NOMO-1 (cell line): ENCODE results near the gene PANK4.
"Not testable (repeated sequence)": the region's sequence is repeated elsewhere in the genome, so short reads cannot be mapped to it uniquely, and the experiment has no call there.

Source experiments
- DNase-seq, 2 experiments: peaks; one replicate each; lab custom pipeline; 2025; ENCODE audit not compliant: unreplicated experiment in 2 of 2; lab: John Stamatoyannopoulos, UW

PANK4 gene

GRCh38 chr1:2466958-2467554 is 59.3 kb downstream of the PANK4 start:
- no peak for DNase-seq

DNA sequence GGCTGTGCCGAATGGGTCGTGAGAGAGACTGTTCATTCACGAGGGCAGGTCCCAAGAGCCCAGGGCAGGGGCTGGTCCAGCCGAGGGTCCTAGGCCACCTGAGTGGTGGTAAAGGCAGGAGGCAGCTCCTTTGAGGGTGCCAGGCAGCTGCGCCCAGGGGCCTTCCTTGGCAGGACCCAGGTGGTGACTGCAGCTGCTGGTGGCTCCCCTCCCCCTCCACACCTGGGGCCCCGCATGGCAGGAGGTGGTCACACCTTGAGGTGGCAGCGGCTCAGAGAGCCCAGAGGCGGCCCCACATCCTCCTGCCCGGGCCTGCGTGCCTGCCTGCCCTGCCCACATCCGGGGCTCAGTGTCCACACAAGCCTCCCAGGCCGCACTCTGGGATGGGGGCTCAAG is 60.1 kb downstream of the PANK4 start:
- DNase-seq: no peak

DNA sequence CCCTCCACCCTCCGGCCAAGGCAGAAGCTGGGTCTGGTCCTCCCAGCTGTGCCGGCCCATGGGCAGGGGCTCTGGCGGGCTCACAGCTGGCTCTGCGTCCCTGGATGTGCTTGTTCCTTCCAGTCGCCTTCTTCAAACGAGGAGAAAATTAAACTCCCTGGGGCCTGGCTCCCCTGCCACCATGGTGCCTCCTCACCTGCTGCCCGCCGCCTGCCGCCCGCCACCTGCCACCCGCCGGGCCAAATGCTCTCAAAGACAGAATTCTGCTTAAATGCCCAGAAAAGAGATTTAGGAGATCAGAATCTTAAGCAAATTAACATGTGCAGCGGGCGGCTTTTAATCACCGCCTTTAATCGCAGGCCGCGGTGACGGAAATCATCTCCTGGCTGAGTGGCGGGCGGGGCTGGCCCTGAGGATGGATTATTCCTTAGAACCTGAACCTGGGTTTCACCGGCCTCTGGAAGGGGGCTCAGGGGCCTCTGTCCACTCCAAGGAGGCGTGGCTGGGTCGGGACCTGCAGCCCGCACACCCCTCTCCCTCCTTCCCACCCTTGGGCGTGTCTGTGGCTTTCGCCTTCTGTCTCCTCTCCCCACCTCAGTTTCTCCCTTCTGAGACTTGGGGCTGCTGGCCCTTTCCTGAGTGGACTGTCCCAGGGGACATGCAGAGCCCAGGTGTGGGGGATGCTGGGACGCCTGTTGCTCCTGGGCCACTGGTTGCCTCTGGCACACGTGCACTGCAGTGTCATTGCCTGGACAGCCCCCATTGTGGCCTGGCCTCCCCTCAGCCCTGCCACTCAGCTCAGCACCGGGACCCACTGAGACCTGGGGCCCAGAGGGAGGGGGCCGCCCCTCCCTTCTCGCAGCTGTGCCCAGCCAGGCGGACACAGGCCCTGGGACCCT is 60.8 kb downstream of the PANK4 start:
- DNase-seq: no peak

DNA sequence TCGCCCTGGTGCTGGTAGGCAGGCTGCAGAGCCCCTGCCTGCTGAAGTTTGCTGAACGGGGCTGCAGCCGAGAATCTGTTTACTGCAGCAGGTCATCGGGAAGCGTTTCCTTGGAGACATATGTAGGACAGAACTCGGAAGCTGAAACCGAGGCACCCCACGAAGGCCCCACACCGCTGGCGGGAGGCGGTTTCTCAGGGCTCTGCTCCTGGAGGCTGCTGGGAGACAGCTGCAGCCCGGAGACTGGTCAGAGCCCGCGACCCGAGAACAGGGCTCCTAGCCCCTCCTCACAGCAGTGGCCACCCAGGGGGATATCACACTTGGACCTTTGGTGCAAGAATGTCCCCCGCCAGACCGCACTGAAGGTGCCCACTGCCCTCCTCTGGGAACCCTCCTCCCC is 63.0 kb downstream of the PANK4 start:
- DNase-seq: no peak

- DNase-seq: no peak
Observed at GRCh38 chr1:2462819-2463218, 63.6 kb downstream of the PANK4 start.

DNA sequence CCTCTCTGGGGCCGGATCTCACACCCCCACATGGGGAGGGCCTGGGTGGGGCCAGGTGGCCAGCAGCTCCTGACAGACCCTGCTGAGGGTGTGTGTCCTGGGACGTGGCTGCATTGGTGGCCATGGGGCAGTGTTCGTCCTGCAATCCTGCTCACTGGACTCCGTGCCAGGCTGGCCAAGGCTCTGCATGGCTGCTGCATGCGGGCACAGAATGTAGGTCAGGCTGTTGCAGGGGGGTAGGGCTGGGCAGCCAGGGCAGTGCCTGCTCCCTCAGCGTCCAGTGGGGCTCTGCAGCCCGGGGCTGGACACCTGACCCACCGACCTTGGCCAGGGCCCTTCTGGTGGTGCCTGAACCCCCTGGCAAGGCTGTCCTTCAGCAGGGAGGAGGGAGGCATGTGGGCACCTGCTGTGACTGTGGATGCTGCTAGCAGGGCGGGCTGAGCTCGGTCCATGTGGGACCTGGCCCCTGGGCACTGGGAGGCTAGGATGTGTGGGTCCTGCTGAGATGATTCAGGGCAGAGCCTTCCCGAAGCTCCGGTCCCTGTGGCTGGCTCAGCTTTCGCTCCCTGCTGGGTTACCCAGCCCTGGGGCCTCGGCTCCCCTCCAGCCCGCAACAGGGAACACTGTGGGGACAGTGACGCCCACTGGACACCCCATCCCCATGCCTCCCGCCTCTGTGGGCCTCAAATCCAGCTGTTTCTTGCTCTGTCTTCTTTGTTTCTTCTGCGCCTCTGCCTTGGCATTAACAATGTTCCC is 65.2 kb downstream of the PANK4 start:
- DNase-seq: no peak

DNA sequence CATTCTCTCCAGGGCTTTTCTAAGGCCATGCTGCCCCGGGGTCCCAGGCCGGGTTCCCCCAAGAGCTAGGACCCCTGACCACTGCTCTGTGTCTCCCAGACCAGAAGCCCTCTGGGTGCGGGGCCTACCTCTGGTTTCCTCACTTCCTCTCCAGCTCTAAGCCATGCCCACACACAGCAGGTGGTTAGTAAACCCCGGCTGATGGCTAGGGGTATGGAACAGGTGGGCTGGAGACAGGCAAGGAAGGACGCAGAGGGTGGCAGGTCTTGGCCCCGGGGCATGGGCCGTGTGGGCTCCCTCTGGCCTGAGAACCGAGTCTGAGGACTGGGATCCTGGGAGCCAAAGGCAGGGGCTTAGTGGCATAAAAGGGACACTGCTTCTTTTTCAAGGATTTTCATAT is 66.2 kb downstream of the PANK4 start:
- DNase-seq: no peak

GRCh38 chr1:2459757-2460156 is 66.6 kb downstream of the PANK4 start:
- DNase-seq: no peak

DNA sequence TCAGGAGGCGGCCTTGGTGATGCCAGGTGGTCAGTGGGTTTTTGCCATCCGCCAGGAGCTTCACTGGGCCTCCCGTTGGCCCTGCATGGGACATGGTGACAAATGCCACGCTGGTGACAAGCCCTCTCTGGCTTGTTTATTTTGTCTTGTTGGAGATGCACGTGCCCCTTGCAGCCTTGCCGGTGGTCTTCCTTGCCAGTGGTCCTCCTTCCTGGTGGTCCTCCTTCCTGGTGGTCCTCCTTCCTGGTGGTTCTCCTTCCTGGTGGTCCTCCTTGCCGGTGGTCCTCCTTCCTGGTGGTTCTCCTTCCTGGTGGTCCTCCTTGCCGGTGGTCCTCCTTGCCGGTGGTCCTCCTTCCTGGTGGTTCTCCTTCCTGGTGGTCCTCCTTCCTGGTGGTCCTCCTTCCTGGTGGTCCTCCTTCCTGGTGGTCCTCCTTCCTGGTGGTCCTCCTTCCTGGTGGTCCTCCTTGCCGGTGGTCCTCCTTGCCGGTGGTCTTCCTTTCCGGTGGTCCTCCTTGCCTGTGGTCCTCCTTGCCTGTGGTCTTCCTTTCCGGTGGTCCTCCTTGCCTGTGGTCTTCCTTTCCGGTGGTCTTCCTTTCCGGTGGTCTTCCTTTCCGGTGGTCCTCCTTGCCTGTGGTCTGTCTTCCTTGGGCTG is 67.2 kb downstream of the PANK4 start:
- DNase-seq: not testable (repeated sequence)

GRCh38 chr1:2458687-2459086 is 67.7 kb downstream of the PANK4 start:
- no peak for DNase-seq
